GM10266 (cell line): ENCODE data around the gene PUM2.

Source experiments
- DNase-seq: peaks from one replicate; pipeline ENCODE4 v3.0.0; 2012; ENCODE audit errors: extremely low spot score
- TF ChIP-seq, protein P1 (sequence below): IDR thresholded peaks from 2 replicates; pipeline ENCODE4 v1.5.1; 2012; ENCODE audit warnings: mild to moderate bottlenecking, low read depth; ENCODE audit not compliant: control insufficient read depth, insufficient read depth; ENCODE audit errors: missing control alignments

PUM2 gene

DNA sequence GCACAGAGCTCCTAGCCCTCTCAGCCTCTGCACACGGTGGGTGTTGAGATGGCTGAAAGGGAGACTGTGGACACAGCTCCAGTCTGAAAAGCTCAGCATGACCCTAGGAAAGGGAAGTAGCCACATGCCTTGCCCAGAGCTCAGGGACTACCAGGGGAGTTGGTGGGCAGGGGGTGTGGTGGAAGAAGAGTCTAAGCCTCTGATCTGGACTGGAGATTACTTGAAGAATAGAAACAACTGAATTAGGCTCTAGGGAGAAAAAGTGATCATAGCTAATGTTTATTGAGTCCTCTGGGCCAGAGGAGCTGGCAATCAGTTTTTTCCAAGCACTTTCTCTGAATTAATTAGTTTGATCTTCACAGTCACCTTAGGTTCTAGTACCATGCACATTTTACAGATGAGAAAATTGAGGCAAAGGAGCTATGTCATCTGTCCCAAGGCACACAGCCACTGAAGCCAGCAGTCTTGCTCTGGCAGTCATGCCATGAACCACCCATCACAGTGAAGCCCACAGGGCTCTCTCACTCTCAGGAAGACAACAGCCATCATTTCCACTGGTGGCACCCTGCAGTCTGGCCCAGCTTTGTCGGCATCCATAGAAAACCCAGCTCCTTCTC lies 136.0 kb downstream of the PUM2 start:
- TF ChIP-seq, protein P1, sequence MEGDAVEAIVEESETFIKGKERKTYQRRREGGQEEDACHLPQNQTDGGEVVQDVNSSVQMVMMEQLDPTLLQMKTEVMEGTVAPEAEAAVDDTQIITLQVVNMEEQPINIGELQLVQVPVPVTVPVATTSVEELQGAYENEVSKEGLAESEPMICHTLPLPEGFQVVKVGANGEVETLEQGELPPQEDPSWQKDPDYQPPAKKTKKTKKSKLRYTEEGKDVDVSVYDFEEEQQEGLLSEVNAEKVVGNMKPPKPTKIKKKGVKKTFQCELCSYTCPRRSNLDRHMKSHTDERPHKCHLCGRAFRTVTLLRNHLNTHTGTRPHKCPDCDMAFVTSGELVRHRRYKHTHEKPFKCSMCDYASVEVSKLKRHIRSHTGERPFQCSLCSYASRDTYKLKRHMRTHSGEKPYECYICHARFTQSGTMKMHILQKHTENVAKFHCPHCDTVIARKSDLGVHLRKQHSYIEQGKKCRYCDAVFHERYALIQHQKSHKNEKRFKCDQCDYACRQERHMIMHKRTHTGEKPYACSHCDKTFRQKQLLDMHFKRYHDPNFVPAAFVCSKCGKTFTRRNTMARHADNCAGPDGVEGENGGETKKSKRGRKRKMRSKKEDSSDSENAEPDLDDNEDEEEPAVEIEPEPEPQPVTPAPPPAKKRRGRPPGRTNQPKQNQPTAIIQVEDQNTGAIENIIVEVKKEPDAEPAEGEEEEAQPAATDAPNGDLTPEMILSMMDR = no peak
- DNase-seq = no peak

DNA sequence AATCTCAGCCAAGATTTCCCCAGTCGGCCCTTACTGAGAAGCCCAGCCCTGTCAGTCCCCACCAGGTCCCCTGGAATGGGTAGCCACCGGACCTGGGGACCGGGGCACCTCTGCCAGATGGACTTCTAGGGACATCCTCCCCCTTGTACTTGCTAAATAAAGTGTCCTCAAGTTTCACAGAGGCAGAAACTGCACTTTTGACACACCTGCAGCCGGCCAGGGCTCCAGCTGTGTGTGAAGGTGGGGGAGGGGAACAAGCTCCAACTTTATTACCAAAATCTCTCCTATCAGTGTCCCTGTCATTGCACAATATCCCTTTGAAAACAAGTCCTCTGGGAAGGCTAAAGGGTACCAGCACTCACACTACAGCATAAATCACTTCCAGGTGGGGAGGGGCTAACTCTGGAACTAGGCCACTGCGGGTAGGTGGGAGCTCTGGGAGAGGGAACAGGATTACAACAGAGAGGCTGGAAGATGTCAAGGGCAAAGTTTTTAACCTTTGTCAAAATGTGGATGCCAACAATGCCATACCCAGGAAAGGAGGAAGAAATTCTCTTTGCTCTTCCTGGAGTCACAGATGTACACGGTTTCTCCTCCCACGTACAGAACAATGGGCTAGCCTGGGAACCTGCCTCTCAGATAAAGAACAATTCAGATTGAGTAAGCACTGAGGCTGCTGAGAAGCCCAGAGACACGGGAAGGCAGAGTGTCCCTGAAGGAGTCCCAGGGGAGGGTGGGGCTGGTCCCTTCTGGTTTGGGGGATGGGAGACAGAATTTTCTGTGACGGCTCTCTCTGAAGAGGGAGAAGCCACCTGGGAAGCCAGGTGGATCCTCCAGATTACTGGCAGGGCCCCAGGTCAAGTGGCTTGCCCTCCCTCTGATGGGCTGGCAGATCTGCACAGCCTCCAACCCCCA lies 136.7 kb downstream of the PUM2 start:
- TF ChIP-seq, protein P1 = no peak
- no peak for DNase-seq

DNA sequence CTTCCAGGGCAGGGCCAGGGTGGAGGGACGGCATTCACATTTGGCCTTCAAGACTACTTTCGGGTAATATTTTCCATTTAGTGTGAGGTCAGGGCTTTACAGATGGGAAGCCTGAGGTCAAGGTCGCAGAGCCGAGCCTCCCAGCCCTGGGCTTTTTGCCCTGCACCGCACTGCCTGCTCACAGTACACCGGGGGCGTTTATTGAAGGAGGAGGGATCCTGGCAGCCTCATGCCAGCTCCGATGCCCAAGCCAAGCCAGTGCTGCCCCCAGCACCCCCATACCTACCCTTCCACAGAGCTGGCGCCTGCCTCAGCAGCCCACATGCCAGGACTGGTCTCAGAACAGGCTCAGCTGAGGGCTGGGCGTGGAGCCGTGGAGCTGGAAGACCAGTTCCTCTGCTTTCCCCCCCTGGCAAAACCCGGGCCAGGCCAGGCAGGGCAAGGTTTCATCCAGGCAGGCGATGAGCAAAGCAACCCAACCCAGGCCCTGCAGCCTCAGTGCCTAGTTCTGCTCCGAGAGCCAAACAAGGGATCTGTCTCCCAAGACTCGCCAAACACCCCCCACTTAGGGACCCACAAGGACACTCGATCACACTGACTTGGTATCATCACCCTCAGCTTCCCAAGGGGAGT lies 137.7 kb downstream of the PUM2 start:
- TF ChIP-seq, protein P1 = no peak
- DNase-seq = no peak

DNA sequence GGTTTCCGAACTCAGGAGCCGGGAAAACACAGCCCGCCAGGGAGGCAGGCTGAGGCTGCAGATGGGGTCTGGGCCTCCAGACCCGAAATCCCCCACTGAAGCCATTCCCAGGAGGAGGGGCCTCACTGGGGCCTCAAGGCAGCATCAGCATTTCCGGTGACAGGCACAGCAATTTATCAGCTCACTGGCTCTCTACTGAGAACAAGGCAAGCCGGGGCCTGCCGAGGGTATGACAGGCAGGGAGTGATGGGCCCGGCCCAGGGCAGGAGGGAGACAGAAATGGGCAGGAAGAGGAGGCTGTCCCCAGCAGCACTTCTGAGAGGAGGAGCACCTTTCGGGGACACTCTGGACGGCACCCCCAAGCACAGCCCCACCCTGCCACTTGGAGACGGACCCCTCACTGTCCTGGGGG lies 138.2 kb downstream of the PUM2 start:
- TF ChIP-seq, protein P1 = no peak
- DNase-seq = no peak

DNA sequence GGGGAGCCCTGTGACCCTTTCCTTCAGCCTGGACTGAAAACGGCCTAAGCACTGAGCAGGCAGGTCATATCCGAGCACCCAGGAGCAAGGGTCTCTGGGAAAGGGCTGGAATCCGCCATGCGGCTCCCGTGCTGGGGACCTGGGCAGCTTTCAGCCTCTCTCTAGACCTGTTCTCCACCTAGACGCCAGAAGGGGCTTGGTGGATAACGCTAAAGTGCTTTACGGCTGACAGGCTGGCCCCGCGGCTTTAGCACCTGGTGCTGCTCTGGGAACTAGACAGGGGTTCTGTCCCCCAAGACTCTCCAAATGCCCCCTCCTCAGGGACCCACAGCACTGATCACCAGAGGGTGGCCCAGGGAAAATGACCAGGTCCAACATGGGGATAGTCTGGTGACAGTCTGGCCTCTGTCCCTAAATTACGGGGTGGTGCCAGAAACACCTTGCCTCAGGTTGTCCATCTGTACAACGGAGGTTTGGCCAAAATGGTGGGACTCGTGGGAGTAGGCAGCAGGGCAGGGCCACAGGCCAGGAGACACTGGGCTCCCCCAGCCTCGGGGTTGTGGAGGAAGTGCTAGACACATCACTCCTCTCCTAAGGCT lies 138.7 kb downstream of the PUM2 start:
- TF ChIP-seq, protein P1 = no peak
- no peak for DNase-seq

DNA sequence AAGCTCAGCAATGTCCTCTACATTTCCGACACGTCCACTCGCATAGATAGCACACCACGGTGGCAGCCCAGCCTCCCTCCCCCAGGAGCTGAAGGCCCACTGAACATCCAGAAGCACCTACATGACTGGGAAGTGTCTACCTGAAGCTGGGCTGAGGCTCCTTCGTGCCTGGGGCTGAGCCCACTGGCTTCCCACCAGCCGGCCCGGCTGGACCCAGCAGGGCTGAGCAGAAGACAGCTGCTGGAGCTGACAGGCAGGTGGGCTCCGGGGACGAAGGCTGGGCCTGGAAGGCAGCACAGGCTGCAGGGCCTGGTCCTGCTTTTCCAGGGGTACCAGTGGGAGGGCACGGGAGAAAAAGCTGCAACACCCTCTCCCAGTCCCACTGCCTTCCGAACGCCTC lies 139.2 kb downstream of the PUM2 start:
- TF ChIP-seq, protein P1 = no peak

More for the DNA sequence above, 139.2 kb downstream of the PUM2 start:
- no peak for DNase-seq
